GM10847 (cell line): ENCODE measurements around the gene MRPL1.

ENCODE experiments used
- POLR2A ChIP-seq: IDR thresholded peaks from 2 replicates; pipeline ENCODE4 v1.6.1; 2011; ENCODE audit not compliant: insufficient read length; ENCODE audit errors: extremely low read depth

The MRPL1 gene

DNA sequence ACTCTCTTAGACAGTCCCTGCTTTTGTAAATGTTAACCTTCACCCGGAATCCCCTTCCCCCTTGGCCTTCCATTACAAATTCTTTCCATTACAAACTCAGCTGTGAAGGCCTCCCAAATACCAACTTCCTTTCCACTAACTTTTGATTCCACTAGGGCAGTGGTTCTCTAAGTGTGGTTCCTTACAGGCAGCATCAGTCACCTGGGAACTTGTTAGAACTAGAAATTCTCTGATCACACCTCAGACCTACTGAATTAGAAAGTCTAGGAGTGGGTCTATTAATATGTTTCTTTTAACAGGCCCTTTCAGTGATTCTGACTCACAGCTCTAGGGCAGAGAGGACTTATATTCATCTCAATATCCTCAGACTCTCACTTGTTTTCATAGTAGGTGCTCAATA, 19.0 kb upstream of the MRPL1 start:
- no peak for TF ChIP-seq POLR2A

DNA sequence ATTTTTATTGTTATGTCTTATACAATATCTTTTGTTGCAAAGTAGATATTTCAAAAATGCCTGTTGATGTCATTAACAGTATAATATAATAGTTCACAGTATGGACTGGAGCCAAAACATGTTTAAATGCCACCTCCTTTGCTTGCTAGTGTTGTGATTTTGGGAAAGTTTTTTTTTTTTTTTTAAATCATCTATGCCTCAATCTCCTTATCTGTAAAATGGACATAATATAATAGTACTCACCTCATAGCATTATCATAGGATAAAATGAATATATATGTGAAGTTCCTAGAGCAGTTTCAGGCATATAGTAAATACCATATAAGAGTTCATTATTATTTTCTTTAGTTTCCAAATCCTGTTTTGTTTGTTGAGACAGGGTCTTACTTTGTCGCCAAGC, 18.3 kb upstream of the MRPL1 start:
- no peak for TF ChIP-seq POLR2A

DNA sequence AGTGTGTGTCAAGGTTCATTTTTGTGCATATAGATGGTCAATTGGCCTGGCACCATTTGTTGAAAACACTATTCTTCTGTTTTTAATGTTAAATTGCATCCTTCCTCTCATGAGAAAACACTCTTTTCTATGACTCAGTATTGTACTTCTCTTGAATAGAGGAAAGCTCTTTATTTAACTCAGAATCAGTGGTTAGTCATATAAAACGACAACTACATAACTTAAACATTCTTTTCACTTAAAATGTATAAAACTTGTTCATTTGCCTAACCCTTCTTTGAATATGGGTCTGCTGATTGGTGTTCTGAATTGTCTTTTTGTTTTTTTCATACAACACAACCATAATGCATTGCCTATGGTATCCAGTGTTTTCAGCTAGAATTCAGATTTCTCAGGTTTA, 17.2 kb upstream of the MRPL1 start:
- no peak for TF ChIP-seq POLR2A

DNA sequence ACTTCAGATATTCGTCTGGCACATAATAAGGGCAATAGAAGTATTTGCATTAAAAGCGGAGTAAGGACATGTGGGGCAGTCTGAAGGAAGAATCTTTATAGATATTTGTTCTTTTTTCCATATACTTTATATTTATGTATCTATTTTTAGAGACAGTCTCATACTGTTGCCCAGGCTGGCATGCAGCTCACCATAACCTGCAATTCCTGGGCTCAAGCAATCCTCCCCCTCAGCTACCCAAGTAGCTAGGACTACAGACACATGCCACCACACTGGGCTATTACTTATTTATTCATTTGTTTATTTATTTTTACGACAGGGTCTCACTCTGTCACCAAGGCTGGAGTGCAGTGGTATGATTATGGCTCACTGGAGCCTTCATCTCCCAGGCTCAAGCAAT, 16.7 kb upstream of the MRPL1 start:
- no peak for TF ChIP-seq POLR2A

DNA sequence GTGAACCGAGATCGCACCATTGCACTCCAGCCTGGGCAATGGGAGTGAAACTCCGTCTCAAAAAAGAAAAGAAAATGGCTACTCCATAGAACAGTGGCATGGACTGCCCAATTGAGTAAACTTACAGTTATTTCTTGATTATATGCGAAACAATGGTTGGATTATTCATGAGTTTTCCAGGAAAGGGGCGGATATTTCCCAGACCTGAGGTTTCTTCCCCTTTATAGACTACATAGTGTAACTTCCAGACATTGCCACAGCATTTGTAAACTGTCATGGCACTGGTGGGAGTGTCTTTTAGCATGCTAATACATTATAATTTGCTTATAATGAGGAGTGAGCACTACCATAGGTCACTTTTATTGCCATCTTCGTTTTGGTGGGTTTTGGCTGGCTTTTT, 14.1 kb upstream of the MRPL1 start:
- no peak for TF ChIP-seq POLR2A

DNA sequence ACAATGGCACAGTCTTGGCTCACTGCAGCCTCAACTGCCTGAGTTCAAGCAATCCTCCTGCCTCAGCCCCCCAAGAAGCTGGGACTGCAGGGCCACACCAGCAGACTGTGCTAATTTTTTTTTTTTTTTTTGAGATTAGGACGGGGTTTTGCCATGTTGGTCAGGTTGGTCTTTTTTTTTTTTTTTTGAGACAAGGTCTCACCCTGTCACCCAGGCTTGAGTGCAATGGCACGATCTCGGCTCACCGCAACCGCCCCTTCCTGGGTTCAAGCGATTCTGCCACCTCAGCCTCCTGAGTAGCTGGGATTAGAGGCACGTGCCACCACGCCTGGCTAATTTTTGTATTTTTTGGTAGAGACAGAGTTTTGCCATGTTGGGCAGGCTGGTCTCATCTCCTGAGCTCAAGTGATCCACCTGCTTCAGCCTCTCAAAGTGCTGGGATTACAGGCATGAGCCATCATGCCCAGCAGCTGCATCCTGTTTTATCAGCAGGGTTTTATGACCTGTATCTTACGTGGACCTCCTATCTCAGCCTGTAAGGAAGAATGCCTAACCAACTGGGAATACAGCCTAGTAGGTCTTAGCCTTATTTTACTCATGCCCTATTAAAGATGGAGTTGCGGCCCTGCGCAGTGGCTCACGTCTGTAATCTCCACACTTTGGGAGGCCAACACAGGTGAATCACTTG, 13.2 kb upstream of the MRPL1 start:
- TF ChIP-seq POLR2A: no peak

DNA sequence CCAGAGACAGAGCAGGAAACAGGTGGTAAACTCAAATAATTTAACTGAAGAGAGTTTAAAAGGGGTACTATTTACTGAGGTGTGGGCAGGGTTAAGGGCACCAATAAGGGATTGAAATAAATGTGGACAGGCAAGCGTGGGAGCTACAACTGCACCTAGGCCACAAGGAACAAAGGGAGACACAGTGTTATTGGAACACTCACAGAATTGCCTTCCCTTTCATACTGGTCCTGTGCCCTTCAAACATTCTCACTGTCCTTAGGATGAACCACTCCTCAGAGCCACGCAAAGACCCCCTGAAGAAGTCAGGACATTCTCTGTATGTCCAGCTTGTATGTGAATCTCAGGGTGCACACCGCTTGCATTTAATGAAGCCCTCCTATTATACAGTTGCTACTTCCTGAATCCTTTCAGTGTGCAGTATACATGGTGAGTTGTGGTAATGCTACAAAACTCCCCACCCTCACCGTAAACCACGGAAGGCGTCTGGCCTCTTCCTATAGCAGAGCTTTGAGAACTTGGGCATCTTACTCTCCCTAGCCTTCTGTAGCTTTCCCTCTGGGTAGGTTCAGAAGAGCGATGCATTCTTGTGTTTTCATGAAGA, 9.6 kb upstream of the MRPL1 start:
- no peak for TF ChIP-seq POLR2A

DNA sequence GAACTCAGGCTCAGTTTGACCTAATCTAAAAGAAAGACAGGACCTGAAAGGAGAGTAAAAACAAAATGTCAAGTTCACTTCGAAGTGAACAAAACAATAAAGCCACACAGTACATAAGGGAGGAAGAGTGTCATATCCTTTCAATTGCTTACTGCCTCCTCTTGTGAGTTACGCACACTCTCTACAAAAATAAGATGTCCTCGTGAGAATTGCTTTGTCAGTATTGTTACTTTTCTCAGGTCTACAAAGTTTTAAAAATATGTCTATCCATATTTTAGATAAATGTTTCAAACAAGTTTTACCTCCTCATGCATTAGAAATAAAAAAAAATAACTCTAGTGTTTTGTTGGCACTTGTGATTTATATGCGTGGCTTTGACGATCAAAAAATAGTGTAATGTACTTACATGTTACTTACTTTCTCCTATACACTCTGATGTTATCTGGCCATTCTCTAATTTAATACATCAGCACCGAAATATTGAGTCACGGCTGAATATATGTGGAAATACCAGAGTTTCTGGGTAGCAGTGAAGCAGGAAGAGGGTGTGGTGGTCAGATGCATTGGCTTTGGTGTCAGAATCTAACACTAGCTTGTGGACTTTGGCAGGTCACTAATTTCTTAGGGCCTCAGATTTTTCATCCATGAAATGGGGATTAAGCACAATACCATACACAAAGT, 8.1 kb upstream of the MRPL1 start:
- no peak for TF ChIP-seq POLR2A

DNA sequence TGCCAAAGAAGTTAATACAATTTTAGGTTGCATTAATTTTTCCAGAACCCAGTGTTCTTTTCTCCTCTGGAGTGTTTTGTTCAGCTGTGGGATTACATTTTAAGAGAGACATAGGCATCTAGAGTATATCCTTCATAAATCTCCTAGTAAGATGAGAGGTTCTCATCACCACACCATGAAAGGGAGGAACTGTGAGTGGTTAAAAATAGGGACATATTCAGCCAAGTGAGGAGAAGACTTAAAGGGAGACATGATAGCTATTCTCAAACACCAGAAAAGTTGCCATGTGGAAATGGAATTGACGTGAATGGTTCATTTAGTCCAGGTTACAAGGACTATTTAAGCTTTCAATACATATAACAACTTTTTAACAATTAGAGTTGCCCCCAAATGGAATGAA, 6.5 kb upstream of the MRPL1 start:
- no peak for TF ChIP-seq POLR2A

DNA sequence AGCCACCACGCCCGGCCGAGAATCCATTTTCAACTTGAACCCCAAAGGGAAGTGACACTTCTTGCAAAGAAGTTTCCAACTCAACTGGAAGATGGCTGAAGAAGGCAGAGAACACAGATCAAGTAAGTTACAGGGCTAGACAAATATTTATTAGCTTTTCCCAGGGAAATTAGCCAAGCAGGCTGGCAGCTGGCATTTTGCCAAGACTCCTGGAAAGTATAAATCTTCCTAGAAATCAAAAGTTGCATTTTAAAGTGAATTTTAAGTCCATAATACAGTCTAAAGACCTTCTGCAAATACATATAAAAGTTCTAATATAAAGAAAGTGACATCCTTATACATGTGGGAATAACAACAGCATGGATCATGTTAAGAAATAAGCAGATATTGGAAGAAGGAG, 3.4 kb upstream of the MRPL1 start:
- TF ChIP-seq POLR2A: no peak

DNA sequence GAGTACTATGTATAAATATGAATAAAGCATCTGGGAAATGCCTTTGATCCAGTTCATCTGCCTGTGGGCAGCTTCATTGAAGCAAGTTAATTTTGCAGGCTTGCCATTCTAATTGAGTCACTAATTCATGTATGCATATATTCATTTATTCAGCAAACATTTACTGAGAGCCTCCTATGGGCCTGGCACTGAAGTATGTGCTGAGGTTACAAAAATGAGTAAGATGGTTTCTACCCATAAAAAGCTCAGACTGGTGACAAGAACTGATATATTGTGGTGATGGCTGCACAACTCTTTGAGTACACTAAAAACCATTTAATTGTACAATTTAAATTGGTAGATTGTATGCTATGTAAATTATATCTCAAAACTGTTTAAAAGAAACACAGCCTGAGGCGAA, 1.1 kb upstream of the MRPL1 start:
- no peak for TF ChIP-seq POLR2A

DNA sequence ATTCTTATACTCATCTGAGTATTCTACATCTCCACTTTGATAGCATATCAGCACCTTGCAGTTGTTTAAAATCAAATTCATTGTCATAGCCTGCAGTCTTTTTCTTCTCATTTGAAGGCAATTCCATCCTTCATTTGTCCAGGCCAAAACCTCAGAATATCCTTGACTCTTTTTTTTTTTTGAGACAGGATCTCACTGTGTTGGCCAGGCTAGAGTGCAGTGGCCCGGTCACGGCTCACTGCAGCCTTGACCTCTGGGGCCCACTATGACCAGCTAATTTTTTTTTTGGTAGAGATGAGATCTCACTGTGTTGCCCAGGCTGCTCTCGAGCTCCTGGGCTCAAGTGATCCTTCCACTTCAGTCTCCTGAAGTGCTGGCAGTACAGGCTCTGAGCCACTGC, 2.6 kb downstream of the MRPL1 start:
- no peak for TF ChIP-seq POLR2A

DNA sequence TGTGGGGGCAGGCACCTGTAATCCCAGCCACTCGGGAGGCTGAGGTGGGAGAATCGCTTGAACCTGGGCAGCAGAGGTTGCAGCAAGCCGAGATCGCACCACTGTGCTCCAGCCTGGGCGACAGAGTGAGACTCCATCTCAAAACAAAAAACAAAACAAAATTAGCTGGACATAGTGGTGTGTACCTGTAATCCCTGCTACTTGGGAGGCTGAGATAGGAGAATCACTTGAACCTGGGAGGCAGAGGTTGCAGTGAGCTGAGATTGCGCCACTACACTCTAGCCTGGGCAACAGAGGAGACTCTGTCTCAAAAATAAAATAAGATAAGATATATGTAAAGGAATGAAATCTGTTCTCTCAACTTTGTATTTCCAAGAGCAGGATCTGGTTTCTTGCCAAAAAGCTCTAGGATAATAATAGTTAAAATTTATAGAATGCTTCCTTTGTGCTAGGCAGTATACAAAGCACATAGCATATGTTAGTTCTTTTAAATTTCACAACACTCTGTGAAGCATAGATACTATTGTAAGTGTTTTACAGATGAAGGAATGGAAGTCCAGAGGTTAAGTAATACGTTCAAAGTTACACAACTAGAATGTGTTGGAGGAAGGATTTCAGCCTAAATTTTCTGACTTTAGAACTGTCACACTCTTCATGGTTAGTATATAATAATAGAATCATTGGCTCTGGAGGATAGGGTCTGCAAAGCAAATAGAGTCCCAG, 10.3 kb downstream of the MRPL1 start:
- TF ChIP-seq POLR2A: no peak

DNA sequence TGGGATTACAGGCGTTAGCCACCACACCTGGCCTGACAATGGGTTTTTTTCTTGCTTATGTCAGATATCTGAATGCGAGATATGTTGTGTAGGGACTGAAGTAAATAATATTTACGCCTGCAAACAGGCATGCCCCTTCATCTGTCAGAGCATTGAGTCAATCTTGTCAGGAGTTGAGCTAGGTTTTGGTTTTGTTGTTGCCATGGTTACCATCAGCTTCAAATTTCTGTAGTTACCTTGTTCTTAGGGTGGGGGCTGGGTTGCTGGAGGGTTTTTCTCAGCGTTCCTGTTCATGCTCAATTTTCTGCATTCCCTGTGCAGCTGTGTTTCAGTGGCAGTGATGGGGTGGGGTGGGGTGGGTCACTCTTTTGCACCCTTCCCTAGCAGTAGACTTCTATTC, 14.5 kb downstream of the MRPL1 start:
- no peak for TF ChIP-seq POLR2A

DNA sequence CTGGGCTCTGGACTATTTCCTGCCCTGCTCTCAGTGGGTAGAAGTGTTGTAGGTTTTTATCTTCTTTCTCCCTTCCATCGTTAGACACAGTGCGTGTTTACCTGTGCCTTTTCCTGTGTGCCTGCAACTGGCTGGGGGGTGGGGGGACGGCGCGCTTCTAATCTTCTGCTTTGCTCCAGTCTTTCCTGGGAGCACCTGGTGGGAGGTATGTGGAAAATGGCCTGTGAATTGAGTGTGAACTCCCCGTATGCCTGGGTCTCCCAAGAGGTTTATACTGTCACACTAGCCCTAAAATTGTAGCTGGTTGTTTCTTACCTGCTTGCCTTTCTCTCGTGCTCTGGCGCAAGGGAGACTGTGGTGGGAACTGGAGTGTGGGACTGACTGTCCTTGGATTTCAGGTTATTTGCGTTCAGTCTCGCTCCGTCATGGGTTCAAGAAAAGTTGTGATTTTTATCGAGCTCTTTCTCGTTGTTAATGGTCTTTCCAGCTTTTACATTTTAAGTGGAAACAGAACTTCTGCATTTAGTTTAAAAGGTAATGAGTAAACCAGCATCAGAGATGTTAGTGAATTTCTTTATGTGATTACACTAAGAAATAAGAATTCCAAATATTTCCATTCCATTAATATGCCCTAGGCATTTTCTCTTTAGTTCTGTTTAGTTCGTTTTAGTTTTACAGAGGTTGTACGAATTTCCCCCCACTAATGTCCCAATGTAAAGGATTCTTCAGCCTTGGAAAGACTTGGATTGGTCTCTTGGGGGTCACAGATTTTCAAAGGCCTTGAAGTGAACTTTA, 15.3 kb downstream of the MRPL1 start:
- TF ChIP-seq POLR2A: no peak

DNA sequence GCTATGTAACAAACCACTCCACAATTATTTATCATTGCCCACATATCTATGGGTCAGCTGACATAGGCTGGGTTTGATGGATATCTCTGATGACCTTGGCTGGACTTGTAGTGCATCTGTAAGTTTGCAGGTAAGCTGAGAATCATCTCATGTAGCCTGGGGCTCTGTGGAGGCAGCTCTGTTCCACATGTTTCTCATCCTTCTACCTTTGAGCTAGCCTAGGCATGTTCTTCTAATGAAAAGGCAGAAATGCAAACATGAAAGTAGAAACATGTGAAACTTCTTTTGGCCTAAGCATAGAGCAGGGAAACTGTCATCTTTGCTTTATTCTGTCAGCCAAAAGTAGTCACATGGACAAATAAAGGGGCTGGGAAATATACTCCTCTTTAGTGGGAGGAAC, 18.2 kb downstream of the MRPL1 start:
- no peak for TF ChIP-seq POLR2A
